HG02973 (cell line): Measurements from ENCODE around the gene FGF9.

ENCODE experiments used
- ATAC-seq: cut with Tn5 transposase; IDR thresholded peaks from one replicate; pipeline ENCODE4 v1.9.1; 2021; ENCODE audit warnings: moderate library complexity; ENCODE audit not compliant: unreplicated experiment

Gene FGF9

DNA sequence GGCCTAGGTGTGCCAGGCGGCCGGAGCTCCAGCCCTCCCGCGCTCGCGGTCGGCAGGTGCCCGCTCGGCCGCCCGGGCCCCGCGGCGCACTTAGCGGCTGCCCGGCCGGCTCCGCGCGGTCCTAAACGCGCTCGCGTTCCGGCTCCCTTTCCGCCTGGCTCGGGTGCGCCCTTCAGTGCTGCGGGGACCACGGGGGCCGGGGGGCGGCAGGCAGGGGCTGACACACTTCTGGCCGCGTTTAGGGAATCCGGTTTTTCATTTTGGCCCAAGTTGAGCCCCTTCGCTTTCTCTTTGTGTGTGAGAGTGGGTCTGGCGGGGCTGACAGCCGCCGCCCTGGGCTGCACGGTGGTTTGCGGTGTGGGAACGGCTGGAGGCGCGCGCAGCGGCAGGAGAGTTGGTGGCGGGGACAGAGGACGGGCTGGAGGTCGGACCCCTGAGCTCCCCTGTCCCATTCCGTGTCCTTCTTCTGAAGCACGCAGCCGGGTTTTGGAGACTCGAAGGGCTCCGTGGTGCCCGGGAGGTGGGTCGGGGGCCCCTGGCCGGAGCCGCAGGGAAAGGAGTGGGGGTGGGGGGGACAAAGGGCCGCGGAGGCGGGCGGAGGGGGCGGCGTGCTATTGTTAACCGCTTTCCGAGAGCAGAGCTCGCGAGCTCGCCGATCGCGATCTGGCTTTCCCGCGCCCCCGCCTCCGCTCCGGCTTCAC, 3.1 kb downstream of the FGF9 start:
- ATAC-seq = peak; percentile 32

DNA sequence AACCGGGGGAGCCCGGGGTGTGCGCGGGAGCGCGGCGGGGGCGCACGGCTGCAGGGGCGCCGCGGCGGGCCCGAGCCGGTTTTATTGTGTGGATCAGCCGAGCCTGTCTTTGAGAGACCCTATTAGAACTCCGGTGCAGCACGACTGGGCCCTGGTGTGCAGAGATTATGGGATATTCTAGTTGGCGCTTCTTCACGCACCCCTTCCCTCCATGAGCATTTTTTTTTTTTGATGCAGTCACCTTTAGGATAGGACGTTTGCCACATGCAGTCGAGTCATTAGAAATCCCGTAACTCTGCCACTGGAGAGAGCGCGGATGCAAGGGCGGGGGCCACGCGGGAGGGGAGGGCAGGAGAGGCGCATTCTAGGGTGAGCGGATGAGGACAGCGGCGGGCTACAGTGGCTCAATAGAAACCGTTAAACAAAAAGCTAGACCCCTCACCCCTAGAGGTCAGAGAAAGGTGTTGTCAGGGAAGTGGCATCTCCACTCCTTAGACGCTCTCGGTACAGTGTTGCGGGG, 3.7 kb downstream of the FGF9 start:
- ATAC-seq = no peak

DNA sequence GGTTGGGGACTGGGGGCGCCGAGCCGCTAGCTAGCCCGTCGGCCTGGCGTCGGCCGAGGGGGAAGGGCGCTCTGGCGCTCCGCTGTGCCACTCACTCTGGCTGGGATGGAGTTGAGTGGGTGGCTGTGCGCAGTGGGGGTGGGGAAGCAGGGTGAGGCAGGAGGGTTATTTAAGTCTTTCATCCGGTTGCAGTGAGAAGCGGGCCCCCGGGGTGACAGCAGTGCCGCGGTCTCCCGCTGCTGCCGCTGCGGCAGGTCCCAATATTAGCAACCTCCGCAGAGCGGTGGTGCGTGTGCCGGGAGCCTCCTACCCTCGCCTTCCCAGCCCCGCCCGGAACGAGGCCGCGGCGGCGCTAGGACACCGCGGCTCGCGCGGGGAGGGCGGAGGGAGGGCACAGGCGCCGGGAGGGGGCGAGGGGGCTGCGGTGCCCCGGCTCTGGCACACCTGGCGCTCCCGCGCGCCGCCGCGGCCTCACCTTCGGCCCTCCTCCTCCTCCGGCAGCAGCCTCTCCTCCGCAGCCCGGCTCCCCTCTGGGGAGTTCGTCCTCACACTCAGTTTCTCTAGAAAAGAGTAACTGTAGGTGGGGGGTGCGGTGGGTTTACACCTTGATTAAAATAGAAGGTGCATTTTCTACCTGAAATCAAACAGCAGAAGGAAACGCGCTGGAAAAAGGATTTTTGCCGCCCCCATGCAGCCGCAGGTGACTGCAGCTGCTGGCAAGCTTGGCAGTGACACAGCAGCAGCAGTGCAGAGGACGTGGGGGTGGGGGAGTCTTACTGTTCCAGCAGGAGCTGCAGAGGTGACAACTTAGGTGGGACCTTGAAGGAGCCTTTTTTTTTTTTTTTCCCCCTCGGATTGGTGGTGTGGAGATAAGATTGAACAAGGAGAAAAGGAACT, 4.5 kb downstream of the FGF9 start:
- ATAC-seq = no peak

DNA sequence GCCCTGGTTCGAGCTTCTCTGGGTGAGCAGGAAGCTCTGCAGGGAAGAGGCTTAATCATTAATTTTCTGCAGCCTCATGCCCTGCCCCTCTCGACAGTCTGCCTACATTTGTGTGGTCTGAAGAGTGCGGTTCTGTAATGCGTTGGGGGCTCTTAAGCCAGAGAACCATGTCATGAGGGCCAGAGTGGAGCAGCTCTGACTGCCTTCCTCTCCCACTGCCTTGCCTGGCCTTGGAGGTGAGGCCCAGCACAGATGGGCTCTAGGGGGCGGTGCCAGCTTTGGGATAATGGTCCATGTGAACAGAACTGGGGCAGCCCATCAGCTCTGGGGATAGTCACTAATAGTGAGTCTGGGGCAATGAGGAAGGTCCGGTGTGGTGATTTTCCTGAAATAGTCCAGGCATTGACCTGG, 5.7 kb downstream of the FGF9 start:
- no peak for ATAC-seq

DNA sequence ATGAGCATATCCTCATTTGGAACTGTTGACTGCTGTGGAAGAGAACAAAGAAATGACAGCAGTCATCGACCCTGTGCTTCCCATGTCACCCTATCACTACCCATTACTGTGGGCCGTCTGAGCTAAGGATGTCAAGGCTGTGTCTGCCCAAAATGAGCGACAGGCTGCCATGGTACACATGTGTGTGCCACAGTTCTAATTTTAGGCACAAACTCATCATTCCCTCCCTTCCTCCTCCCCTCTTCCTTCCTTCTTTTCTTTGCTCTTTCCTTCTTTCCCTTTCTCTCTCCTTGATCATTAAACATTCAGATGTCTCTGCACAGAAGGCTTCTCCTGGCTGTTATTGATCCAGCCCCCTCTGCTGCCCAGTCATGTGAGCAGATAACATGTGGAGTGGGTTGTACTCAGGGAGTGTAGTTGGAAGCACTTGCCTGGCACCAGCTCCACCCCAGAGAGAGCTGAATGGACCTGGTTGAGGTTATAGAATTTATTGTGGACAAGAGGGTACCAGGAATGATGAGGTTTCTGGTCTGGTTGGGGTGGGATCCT, 6.3 kb downstream of the FGF9 start:
- no peak for ATAC-seq

DNA sequence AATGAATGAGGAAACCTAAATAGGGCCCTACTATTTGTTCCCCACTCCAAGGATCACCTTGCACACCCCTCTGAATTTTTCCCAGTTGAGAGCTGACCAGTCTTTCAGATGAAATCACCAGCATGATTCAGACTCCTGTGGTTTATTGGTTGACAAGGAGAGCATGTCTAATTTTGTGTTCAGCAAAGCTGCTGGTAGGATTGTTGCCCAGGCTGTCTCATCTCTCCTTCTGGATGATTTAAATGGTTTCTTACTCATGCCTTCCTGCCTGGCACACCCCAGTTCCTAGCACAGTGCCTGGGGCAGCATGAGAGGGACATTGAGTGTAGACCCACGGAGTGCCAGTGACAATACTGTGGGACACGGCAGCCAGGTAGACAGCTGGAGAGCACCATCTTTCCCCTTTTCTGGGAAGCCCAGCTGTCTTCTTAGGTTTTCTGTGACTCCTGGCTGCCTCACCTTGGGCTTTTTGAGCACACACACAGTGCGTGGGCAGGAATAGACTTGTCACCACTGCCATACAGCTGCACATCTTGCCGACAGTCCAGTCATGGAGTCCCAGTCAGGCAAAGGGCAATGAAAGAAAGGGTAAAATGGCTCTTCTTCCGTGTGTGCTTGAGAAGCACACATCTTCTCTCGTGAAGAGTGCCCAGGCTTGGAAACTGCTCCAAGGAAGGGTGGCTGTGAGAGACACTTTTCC, 12.3 kb downstream of the FGF9 start:
- no peak for ATAC-seq

DNA sequence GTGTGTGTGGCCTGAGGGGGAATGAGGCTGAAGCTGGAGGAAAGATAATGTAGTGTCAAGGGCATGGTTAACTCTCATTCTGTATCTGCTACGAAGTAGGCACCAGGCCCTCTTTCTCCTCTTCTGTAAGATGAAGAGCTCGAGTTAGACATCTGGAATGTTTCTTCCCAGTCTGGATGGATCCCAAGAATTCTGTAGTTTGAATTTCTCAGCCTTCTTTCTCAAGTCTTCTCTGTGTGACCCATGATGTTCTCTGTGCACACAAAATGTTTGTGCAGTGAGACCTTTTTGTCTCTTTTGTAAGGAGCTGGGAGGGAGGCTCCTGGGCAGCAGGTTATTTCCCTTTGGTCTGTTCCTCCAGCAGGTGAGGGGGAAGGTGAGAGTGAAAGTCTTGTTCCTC, 13.7 kb downstream of the FGF9 start:
- ATAC-seq = no peak

DNA sequence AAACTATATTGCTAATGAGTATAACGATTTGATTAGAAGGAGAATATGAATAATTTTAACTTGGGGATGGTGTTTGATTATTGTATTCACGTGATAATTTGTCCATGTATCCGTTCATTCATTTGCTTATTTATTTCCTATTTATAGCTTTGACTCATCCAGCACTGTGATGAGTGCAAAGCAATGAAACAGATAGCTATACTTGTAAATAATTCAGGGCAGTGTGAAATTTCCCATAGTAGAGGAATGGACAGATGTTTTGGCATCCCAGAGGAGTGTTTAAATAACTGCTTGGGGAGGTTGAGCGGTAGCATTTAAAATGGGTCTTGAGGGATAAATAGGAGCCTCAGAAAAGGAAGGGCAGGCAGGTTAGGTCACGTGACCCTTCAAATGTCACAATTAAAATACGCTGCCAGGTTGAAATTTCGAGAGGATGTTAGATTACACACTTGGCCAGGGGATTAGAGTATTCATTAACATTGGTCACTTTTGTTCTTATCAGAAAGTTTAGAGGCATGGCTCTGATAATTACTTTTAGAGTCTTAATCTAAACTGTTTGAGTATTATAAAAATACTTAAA, 14.7 kb downstream of the FGF9 start:
- ATAC-seq = no peak

DNA sequence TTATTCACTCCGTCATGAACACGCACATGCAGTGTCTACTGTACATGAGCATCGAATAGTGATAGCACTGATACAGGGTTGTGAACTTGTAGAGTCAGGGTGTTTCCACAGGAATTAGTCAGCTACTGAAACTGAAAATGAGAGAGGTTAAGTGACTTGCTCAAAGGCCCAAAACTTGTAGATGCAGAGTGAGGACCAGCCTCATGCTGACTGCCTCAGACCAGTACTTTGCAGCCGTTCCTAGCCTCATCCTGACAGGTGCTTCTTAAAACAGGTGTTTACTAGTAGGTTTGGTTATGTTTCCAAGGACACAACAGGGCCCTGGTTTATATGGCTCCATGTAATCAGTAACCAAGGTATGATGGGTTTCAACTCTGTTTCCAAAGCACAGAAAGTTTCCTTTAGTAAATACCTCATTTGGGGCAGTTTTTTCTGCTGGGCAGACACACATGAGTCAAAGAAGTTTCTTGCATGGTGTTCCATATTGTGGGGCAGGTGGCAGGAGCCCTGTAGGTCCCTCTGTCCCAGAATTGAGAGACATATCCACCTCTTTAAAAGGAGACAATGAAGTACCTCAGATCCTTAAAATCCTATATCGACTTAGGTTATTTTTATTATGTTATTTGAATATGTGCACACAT, 16.0 kb downstream of the FGF9 start:
- peak; percentile 94 for ATAC-seq

DNA sequence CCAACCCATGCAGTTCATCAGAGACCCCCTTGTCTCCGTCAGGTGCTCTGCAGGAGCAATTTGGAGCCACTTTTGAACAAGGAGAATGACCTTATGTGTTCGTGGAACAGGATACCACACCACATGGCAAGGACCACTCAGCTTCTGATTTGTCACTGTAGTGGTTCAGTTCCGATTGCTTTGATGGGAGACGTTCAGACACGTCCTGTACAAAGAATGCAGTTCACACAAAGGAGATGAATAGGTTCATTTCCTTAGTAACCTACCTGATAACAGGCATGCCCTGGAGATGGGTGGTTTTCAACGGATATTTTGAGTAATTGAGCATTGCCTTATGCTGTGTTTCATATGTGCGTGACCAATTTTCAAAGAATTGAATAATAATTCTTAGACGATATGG, 17.2 kb downstream of the FGF9 start:
- ATAC-seq = no peak

DNA sequence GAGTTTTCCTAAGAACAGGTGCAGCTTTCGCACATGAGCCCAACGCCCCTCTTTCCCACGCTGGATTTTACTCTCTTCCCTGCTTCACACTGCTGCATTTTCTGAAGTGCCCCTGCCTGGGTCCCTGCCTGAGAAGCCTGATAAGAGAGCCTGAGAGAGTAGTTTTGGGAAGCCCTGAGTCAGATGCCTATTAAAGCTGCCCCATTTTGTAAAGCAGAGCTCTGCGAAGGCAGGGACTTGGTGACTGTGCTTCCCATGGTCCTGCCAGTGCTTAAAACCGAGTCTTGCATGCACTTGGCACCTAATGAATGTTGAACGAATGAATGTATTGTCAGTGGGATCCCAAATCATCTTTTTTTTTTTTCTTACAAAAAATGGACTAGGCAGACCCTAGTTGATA, 18.2 kb downstream of the FGF9 start:
- ATAC-seq = no peak

DNA sequence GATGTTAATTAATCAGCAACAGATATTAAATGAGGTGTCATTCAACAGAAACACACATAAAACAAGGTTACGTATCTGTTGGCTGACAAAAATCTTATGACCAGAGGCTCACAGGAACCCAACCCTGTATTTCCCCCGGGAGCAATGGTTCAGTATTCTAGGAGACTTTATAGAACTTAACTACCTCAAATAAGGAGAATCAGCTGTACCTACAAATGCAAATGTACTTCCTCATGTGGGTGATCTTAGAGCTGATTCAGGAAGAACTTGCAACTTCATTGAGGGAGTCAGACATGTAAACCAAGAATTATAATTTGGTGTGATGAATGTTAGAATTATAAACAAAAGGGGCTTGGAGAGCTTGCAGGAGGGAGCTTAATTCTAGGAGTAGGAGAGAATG, 20.1 kb downstream of the FGF9 start:
- no peak for ATAC-seq

DNA sequence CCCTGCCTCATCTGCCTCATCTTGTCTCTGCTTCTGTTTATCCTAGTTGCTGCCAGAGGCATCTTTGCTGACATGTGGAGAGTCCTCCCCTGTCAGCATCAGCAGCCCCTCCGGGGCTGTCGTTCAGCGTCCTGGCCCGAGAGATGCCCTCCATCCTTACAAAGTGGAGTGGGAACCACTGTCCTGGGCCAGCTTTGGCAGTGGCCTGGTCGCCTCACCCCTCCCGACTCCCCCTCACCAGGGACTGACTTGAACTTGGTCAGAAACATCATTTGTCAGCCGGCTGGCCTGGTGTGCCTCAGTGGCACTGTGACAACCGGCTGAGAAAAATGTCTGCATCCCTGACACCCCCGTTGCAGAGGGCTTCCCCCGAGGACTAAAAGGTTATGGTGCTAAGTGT, 20.6 kb downstream of the FGF9 start:
- ATAC-seq = no peak

DNA sequence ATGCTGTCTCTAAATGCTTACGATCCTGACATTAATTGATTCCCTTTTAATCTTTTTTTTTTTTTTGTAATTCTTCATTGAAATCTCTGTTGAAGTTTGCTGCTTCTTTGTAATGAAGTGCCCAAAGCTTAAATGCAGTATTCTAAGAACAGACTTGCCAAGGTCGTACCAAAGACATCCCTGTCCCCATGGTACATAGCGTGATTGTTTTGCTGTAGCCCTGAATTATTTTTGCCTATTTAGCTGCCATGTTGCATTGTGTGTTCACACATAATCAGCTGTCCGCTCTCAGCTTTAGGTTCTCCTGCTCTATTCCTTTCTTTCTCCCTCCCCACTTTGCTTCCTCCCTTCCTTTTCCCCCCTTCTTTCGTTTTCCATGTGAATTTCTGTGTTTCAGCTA, 21.1 kb downstream of the FGF9 start:
- ATAC-seq = no peak

DNA sequence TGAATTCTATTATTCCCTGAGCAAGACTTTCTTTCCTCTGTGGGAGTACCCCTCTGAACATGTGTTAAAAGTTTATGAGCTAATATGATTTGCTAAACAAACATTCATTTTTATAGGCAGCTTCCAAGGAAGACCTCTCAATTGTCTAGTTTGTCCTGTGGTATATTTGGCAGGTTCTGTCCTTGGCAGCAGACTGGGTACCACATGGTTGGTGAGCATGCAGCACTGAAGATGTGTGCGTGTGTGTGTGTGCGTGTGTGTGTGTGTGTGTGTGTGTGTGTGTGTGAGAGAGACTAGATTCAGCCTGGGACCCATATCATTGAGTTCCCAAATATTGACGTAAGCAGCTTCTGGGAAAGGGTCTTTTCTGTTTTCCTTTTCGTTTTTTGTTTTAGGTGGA, 24.0 kb downstream of the FGF9 start:
- no peak for ATAC-seq

DNA sequence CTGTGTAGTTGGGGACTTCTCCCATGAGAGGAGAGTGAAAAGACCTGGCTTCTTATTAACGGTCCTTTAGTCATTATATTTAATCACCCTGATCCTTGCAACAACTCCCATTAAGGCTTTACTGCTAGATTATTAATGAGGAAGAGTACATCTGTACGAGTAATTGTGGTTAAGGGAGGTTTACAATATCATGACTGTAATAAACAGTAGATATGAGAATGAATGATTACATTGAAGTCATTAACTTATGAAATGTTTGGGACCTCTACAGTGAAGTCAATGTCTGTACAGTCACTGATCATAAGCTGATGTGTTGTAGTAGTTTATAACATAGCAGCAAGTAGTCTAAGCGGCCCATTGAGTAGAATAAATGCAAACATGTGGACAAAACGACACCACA, 24.7 kb downstream of the FGF9 start:
- no peak for ATAC-seq

DNA sequence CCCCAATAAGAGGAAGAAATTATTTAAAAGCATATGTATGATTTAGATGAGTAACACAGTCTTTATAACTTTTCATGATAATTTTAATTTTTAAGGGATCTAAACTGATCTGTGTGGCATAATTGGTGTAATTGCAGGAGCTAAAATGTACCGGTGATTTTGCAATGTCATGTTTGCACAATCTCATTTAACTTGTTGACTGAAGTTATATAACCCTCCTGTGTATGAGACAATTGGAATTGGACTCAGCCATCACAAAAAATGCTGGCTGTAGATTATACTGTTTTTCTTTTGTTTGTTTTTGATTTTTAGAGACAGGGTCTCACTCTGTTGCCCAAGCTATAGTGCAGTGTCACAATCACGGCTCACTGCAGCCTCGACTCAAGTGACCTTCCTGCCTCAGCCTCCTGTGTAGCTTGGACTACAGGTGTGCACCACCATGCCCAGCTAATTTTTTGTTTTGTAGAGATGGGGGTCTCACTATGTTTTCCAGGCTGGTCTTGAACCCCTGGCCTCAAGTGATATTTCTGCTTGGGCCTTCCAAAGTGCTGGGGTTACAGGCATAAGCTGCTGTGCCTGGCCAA, 26.1 kb downstream of the FGF9 start:
- ATAC-seq = no peak

DNA sequence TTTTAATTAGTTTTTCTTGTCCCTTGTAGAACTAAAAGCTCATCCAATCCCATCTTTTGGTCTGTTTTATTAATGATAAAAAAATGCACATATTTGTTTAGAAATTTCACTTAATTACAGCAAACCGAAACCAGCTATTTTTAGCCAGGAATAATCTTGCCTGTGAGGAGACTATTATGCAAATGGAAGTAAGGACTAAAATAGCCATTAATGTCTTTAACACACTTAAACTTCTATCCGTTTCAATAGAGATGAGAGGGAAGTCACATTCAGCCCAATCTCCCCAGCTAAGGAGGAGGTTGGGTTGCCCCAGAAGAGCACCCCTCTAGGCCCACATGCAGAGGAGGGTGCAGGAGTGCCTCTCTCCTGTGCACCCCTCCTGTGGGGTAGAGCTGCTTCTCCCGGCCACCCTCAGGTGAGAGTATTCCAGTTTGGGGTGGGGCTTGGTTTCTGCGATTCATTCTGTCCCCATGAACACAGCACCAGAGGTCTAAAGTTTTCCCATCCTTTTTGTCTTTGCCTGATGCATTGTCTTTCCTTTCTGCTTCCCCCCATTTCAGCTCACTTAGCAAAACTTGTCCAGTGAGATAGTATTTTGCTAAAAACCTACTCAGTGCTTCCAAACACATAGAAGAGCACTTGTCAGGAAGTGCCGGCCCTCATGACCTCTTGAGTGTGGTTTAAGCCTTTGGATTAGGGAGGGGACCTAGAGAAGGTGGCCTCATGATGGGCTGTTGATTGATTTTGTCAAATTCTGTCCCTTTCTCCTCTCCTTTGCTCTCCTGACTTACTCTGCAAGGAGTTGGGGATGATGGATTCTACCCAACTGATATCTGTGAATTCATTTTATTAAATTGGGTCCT, 28.2 kb downstream of the FGF9 start:
- no peak for ATAC-seq

DNA sequence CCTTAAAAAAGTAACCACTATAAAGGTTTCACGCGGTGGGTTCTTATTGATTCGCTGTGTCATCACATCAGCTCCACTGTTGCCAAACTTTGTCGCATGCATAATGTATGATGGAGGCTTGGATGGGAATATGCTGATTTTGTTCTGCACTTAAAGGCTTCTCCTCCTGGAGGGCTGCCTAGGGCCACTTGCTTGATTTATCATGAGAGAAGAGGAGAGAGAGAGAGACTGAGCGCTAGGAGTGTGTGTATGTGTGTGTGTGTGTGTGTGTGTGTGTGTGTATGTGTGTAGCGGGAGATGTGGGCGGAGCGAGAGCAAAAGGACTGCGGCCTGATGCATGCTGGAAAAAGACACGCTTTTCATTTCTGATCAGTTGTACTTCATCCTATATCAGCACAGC, 30.6 kb downstream of the FGF9 start:
- ATAC-seq = no peak
